WTC11 (cell line): ENCODE data around the gene BTBD19.

Experiments
- ESRRA ChIP-seq: sonication (generic); formaldehyde crosslinking; IDR thresholded peaks from 2 replicates; pipeline ENCODE4 v1.8.1; 2022; ENCODE audit warnings: mild to moderate bottlenecking, missing genetic modification reagents, borderline replicate concordance
- GRHL2 ChIP-seq: fragments of 250-450 bp; sonication (Bioruptor Pico); IDR thresholded peaks from 2 replicates; pipeline ENCODE4 v1.8.0; 2022; ENCODE audit warnings: mild to moderate bottlenecking, moderate library complexity; ENCODE audit not compliant: insufficient replicate concordance, severe bottlenecking
- NFYB ChIP-seq: sonication (generic); formaldehyde crosslinking; conservative IDR thresholded peaks from 2 replicates; pipeline ENCODE4 v1.8.0; 2022; ENCODE audit warnings: low read depth, missing genetic modification reagents
- ZNF121 ChIP-seq: sonication (generic); formaldehyde crosslinking; IDR thresholded peaks from 2 replicates; pipeline ENCODE4 v1.8.0; 2023; ENCODE audit warnings: missing genetic modification reagents
- TF ChIP-seq, protein P1 (sequence below): fragments of 200-600 bp; IDR thresholded peaks from 2 replicates; pipeline ENCODE4 v1.8.0; 2022; ENCODE audit warnings: antibody characterized with exemption
- TF ChIP-seq, protein P2 (sequence below): sonication (generic); formaldehyde crosslinking; IDR thresholded peaks from 2 replicates; pipeline ENCODE4 v1.8.1; 2023; ENCODE audit warnings: mild to moderate bottlenecking, missing genetic modification reagents
- TF ChIP-seq, protein P3 (sequence below): sonication (generic); formaldehyde crosslinking; IDR thresholded peaks from 2 replicates; pipeline ENCODE4 v1.8.0; 2022; ENCODE audit warnings: mild to moderate bottlenecking, missing genetic modification reagents
- TF ChIP-seq, protein P4 (sequence below): sonication (generic); formaldehyde crosslinking; IDR thresholded peaks from 2 replicates; pipeline ENCODE4 v1.8.0; 2022; ENCODE audit warnings: mild to moderate bottlenecking, missing genetic modification reagents
- TF ChIP-seq, protein P5 (sequence below): sonication (generic); formaldehyde crosslinking; IDR thresholded peaks from 2 replicates; pipeline ENCODE4 v1.8.1; 2023; ENCODE audit warnings: mild to moderate bottlenecking, missing genetic modification reagents, moderate library complexity

DNA sequence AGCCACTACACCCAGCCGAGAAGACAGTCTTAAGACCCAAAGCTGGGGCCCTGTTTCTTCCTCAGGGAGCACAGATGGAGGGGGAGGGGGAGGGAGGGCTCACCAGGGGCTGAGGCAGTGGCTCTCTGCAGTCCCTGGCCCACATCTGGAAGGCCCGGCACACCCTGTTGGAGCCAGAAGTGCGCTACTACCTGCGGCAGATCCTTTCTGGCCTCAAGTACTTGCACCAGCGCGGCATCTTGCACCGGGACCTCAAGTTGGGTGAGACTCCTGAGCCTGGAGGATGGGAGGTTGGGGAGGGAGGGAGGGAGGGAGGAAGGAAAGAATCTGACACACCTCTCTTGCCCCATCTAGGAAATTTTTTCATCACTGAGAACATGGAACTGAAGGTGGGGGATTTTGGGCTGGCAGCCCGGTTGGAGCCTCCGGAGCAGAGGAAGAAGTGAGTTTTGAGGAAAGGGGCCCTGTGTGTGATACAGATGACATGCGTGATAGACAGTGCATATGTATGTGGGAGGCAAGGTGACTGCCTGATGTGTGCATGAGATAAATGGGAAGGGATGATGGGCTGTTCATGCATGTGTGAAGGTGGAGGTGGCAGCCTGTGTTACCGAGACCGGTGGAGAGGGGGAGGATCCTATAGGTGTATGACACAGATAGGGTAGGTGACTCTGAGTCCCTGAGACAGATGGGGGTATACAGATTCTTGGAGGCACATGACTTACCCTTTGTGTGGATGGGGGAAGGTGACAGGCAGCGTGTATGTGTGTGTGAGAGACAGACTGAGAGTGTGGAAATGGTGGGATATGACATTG lies 6.6 kb upstream of the BTBD19 start:
- TF ChIP-seq, protein P1, sequence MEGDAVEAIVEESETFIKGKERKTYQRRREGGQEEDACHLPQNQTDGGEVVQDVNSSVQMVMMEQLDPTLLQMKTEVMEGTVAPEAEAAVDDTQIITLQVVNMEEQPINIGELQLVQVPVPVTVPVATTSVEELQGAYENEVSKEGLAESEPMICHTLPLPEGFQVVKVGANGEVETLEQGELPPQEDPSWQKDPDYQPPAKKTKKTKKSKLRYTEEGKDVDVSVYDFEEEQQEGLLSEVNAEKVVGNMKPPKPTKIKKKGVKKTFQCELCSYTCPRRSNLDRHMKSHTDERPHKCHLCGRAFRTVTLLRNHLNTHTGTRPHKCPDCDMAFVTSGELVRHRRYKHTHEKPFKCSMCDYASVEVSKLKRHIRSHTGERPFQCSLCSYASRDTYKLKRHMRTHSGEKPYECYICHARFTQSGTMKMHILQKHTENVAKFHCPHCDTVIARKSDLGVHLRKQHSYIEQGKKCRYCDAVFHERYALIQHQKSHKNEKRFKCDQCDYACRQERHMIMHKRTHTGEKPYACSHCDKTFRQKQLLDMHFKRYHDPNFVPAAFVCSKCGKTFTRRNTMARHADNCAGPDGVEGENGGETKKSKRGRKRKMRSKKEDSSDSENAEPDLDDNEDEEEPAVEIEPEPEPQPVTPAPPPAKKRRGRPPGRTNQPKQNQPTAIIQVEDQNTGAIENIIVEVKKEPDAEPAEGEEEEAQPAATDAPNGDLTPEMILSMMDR: no peak
- TF ChIP-seq NFYB (CRISPR knock-in tag) (no peak), GRHL2 (no peak), ZNF121 (CRISPR knock-in tag) (no peak), ESRRA (CRISPR knock-in tag) (no peak)
- TF ChIP-seq, protein P2, sequence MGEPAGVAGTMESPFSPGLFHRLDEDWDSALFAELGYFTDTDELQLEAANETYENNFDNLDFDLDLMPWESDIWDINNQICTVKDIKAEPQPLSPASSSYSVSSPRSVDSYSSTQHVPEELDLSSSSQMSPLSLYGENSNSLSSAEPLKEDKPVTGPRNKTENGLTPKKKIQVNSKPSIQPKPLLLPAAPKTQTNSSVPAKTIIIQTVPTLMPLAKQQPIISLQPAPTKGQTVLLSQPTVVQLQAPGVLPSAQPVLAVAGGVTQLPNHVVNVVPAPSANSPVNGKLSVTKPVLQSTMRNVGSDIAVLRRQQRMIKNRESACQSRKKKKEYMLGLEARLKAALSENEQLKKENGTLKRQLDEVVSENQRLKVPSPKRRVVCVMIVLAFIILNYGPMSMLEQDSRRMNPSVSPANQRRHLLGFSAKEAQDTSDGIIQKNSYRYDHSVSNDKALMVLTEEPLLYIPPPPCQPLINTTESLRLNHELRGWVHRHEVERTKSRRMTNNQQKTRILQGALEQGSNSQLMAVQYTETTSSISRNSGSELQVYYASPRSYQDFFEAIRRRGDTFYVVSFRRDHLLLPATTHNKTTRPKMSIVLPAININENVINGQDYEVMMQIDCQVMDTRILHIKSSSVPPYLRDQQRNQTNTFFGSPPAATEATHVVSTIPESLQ: no peak
- TF ChIP-seq, protein P3, sequence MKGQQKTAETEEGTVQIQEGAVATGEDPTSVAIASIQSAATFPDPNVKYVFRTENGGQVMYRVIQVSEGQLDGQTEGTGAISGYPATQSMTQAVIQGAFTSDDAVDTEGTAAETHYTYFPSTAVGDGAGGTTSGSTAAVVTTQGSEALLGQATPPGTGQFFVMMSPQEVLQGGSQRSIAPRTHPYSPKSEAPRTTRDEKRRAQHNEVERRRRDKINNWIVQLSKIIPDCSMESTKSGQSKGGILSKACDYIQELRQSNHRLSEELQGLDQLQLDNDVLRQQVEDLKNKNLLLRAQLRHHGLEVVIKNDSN (CRISPR knock-in tag): no peak
- TF ChIP-seq, protein P4, sequence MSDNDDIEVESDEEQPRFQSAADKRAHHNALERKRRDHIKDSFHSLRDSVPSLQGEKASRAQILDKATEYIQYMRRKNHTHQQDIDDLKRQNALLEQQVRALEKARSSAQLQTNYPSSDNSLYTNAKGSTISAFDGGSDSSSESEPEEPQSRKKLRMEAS (CRISPR knock-in tag): no peak
- TF ChIP-seq, protein P5, sequence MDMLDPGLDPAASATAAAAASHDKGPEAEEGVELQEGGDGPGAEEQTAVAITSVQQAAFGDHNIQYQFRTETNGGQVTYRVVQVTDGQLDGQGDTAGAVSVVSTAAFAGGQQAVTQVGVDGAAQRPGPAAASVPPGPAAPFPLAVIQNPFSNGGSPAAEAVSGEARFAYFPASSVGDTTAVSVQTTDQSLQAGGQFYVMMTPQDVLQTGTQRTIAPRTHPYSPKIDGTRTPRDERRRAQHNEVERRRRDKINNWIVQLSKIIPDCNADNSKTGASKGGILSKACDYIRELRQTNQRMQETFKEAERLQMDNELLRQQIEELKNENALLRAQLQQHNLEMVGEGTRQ (CRISPR knock-in tag): no peak
